TTC549 (cell line): ENCODE results near the gene RMND5B.
"Not testable (repeated sequence)": the region's sequence is repeated elsewhere in the genome, so short reads cannot be mapped to it uniquely, and the experiment has no call there.

Experiments
- FAIRE-seq: peaks from 2 replicates; lab custom pipeline; 2012; peaks lifted over from hg19 to GRCh38; lab: Jason Lieb, UNC

Gene RMND5B

DNA sequence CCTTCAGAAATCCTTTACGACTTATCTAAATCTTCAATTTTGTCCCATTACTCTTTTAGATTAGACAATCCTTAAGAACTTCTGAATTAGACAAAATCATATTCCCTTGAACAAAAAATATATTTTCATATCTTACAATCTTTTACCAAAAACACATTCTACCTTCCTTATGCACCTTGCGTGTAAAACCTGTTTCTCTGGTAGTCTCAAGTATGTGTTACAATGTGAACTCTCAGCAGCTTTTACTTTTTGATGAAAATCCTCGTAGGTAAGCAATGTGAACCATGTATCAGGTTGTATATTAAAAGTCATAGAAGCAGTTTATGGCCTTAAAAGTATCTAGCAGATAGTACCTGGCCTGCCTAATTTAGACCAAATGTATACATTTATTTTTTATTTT is 43.6 kb downstream of the RMND5B start:
- FAIRE-seq = no peak

DNA sequence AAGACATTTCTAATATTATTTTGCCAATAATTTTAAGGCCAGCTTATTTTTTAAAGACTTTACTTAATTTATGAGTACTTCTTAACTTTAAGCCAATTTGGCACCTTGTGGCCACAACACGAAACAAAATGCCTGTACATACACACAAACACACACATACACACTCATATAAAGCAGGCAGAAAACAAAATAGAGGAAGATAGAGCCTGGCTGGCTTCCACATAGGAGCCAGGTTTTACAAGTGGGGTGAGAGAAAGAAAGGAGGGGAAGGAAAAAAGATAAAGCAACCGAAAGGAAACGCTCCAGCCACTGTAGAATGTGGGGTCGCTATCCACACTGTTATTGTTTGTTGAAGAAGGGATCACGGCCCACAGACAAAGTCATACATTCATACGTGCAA is 46.0 kb downstream of the RMND5B start:
- no peak for FAIRE-seq

DNA sequence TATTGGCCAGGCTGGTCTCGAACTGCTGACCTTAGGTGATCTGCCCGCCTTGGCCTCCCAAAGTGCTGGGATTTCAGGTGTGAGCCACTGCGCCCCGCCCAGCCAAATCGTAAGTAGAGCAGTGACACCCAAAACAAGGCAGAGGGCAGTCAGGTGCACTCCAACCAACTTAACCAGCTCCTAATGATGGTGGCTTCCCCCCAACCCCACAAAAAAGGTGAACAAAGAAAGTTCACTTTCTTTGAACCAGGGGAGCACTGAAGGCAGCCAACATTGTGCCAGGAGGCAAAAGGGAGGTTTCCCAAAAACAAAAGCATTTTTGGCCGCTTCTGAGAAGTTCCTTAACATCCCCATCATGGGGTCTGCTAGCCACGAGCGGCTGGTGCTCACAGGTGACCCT is 46.8 kb downstream of the RMND5B start:
- FAIRE-seq = no peak

DNA sequence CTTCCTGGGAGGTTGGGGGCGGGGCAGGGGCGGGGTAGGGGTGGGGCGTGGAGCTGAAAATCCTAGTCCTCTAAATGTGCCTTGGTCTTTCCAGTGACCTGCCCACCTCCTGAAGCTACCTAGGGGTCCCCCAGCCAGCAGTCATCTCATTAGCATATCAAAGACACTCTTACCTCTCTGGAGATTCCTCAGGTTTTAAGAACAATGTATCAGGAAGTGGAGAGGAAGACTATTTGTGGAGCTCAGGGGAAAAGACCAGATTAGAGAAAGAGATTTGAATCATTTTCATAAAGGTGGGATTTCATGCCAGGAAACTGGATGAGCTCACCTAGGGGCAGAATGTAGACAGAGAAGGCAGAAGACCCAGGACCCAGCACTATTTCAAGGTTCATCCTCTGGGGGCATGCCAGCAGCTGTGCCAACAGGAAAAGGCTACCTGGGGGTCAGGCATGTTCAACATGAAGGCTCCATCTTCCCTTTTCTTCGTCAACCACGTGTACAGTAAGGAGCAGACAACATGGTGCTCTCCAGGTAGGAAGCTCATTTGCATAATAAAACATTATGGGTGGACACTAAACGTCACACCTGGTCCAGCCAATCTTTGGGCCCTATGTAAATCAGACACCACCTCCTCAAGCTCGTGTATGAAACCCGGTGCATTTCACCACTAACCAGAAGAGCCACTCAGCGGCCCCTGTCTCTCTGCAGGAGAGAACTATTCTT is 49.5 kb downstream of the RMND5B start:
- no peak for FAIRE-seq

DNA sequence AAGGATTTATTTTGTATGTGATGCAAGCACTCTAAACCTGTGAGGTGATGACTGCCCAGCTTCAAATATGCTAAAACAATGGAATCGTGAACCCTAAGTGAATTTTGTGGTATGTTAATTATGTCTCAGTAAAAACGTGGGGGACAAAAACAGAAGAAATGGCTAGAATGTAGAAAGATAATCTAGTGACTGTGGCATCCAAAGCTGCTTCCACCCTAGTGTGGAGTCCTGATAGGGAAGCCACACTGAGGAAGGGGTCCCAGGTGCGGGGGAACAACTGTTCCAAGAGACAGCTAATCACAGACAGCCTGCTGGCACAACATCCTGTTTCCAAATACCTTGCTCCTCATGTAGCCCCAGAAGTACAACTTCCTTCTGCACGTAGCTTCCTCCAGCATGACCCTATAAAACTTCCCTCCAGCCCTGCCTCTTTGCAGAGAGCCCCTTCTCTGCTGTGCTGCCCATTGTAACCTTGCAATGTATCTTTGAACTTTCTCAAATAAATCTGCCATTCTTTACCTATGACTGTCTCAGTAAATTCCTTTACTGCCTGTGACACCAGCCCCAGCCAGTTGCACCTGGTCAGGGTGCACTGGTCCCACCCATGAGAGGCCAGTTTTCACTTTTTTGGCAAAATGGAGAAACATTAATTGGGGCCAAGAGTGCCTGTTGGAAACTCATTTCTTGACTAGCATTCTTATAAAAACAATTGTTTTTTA is 51.5 kb downstream of the RMND5B start:
- FAIRE-seq = no peak

DNA sequence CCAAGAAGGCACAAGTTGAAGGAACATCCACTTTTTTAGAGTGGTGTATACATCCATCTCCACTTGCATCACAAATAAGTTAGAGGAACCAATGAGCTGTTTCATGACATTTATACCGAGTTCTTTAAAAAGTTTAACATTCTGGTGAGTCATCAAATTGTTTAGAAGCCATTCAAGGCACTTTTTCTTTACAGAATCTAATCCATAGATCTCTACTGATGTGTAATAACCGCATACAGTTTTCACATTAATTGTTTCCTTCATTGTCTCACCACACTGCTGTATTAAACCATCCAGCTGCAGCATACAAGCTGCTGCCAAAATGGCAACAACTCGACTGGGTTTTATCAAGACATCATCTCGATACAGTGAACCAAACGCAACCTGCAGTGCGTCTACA is 55.6 kb downstream of the RMND5B start:
- FAIRE-seq = no peak

DNA sequence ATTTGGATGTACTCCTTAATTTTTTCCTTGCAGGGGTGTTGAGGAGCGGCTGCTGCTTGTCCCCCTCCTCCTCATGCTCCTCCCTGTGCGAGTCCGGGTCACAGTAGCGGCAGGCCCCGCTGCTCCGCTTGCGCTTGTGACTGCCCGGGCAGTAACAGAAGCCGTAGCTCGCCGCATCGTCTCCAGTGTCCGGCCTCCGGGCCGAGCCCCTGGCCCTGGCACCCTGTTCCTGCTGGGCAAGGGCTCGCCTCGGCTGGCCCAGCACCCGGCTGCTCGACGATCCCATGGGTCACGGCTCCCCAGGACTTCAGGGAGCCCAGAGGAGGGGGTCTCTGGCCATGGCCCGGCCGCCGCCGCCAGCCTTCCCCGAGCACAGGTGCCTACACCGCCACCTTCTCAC is 56.2 kb downstream of the RMND5B start, which contains the start of gene GMCL2:
GMCL2 (minus strand) TSS at position 358 of the 400 bp plus-strand sequence; CDS start at position 286, 72 bp downstream.
- FAIRE-seq = no peak

DNA sequence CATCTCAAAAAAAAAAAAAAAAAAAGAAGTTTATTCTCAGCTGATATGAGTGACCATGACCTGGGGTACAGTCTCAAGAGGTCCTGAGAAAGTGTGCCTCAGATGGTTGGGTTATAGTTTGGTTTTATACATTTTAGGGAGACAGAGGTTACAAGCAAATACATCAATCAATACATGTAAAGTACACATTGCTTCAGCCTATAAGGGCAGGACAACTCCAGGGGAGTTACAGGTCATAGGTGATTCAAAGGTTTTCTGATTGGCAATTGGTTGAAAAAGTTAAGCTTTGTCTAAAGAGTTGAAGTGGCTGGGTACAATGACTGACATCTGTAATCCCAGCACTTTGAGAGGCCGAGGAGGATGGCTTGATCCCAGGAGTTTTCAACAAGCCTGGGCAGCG is 58.6 kb downstream of the RMND5B start:
- FAIRE-seq = no peak

DNA sequence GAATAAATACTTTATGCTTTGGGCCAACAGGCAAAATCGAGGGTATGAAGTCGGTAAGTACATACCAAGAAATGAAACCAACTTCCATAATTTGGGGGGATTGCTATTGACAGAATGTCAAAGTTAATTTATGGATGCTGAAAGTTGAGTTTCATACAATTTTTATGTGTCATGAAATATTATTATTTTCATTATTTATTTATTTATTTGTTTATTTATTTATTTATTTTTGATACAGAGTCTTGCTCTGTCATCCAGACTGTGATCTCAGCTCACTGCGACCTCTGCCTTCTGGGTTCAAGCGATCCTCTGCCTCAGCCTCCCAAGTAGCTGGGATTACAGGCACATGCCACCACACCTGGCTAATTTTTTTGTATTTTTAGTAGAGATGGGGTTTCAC is 60.8 kb downstream of the RMND5B start:
- FAIRE-seq = no peak

DNA sequence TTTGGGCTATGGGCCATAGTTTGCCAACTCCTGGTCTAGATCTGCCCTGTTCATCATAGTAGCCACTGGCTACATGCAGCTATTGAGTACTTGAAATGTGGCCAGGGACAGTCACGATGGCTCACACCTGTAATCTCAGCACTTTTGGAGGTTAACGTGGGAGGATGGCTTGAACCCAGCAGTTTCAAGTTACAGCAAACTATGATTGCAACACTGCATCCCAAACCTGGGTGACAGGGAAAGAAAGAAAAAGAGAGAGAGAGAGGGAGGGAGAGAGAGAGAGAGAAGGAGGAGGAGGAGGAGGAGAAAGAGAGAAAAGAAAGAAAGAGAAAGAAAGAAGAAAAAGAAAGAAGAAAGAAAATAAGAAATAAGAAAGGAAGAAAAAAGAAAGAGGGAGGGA is 61.4 kb downstream of the RMND5B start:
- no peak for FAIRE-seq

DNA sequence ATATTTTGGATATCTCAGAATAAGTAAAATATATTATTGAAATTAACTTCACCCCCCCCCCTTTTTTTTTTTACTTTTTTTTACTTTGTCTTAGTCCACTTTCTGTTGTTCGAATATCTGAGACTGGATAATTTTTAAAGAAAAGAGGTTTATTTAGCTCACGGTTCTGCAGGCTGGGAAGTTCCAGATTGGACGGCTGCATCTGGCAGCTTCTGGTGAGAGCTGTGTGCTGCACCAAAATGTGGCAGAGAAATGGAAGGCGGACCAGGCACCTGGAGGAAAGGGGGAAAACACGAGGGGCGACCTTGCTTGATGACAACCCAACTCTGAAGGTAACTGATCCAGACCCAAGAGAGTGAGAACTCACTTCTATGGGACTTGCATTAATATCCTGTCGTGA is 62.0 kb downstream of the RMND5B start:
- no peak for FAIRE-seq

DNA sequence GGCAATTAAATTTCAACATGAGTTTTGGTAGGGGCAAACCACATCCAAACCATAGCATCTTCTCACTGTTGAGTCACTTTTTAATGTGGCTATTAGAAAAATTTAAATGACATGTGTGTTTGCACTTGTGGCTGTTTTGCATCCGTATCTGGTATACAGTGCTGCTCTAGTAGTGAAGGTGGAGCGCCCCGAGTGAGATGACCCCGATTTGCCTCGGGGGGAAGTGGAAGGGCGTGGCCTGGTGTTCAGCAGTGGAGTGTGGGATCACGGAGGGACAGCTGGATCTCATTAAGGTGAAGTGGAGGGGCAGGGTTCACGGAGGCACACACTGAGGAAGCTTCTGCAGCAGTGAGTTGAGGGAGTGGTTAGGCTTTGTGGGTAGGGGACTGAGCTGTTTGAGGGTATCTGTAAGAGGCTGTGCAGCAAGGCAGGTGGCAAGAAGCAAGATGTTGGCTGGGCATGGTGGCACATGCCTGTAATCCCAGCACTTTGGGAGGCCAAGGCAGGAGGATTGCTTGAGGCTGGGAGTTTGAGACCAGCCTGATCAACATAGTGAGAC is 62.5 kb downstream of the RMND5B start:
- no peak for FAIRE-seq

DNA sequence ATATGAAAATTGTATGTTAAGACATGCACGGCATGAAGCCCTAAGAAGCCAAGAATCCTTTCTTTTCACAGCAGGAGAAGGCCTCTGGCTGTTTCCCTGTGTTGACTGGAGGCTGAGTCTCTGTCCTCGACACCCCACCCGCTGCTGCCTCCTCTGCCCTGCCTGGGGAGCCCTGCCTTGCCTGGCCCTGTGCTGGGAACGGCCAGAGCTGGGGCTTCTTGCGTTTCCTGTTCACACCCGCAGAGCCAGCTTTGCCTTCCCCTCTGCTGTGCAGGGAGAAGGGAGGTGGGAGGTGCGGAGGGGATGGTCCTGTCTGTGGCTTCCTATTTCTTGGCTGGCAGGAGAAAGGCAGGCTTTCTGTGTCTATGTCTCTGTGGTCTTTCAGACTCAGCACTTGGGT is 63.2 kb downstream of the RMND5B start:
- no peak for FAIRE-seq

DNA sequence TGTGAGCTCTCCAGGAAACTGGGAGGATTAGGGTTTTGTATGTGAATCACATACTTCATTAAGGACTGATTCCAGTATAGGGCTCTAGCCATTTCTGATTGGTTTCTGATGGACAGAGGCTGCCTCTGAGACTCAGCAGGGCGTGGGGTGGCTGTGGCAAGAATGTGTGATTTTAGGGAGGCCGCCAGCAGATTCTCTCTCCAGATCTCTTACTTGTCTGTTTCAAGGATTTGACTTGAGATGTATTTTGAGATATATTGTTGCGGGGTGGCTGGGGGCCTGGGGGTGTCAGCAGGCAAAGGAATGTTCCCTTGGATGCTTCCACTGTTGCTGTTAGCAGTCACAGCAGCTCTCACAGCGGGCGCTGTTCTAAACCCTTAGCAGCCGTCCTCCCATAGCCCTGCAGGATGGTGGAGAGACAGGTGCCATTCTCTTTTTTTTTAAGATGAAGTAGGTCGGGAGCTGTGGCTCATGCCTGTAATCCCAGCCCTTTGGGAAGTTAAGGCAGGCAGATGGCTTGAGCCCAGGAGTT is 65.5 kb downstream of the RMND5B start:
- no peak for FAIRE-seq

DNA sequence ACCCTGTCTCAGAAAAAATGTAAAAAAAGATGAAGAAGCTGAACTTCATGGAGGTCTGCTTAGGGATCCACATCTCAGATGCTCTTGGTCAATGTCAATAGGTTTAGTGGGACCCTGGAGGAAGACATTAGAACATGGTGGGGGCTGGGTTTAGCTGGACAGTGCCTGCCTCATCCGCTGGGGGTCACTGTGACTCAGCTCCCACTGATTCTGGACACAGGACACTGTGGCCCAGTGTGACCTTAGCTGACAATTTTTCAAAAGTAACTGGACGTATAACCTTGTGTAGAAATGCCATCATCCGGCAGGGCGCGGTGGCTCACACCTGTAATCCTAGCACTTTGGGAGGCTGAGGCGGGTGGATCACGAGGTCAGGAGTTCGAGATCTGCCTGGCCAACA is 66.2 kb downstream of the RMND5B start:
- FAIRE-seq = no peak

DNA sequence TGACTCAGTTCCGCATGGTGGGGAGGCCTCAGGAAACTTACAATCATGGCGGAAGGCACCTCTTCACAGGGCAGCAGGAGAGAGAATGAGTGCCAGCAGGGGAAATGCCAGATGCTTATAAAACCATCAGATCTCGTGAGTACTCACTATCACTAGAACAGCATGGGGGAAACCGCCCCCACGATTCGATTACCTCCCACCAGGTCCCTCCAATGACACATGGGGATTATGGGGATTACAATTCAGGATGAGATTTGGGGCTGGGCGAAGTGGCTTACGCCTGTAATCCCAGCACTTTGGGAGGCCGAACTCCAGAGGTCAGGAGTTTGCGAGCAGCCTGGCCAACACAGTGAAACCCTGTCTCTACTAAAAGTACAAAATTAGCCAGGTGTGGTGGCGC is 67.3 kb downstream of the RMND5B start:
- not testable (repeated sequence) for FAIRE-seq

DNA sequence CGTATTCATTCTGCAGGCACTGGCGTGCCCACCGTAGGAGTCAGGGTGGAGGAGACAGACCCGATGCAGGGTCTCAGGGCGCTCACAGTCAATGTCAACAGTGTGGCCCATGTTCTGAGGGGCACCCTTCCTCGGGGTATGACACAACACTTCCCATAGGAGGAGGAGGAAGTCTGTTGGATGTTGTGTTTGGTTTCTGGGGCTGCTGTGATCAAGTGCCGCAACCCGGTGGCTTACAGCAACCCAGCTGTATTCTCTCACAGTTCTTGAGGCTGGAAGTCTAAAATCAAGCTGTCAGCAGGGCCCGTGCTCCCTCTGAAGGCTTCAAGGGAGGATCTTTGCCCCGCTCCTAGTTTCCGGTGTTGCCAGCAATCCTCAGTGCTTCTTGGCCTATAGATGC is 67.9 kb downstream of the RMND5B start:
- no peak for FAIRE-seq

DNA sequence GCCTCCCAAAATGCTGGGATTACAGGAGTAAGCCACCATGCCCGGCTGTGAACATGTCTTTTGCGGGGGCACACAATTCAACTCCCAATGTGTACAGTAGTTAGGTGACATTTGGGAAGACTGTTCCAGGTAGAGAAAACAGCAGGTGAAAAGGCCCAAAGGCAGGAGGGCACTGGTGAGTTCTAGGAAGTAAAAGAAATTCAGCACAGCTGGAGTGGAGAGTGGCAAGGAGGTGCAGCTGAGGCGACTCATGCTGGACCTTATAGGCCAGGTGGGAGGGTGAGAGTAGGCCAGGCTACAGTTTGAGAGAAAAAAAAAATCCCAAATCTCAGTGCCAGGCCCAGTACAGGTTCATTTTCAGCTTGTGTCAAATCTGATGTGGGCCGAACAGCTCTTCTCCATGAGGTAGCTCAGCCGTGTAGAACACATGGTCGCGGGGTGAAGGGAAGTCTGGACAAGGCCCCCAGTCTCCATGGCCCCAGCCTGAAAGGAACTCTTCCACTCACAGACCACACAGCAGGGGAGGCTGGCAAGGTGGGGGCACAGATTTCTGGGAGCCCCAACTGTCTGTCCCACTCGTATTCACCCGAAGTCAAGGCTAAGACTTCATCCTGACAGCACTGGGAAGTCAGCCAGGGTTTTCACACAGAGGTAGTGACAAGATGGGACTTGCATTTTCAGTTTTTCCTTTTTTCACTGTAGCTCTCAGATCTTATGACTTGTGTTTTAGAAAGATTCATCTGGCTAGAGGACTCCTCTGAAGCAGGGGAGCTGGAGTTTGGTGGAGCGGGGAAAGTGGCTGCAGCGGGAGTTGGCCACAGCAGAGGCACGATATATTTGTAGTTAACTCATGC is 69.0 kb downstream of the RMND5B start:
- FAIRE-seq = no peak
